A673 (cell line): ENCODE results near the gene LGALS9B.
"Not testable (repeated sequence)": the region's sequence is repeated elsewhere in the genome, so short reads cannot be mapped to it uniquely, and the experiment has no call there.

Experiments
- CTCF ChIP-seq: fragments of 300-800, 200-600 bp; sonication (generic); conservative IDR thresholded peaks from 2 replicates; pipeline ENCODE4 v1.5.1; 2017; ENCODE audit warnings: low read depth, mild to moderate bottlenecking, antibody characterized with exemption, low read length, moderate library complexity, mixed read lengths
- EZH2 ChIP-seq: fragments of 200-600 bp; sonication (generic); IDR thresholded peaks from 2 replicates; pipeline ENCODE4 v1.6.1; 2017; ENCODE audit warnings: borderline replicate concordance, low read depth, mild to moderate bottlenecking, mixed read lengths, antibody characterized with exemption, low read length; ENCODE audit not compliant: poor library complexity, severe bottlenecking

- not testable (repeated sequence) for TF ChIP-seq CTCF, EZH2
Measured at GRCh38 chr17:20401306-20402022, 65.9 kb downstream of the LGALS9B start.
